Measurements from ENCODE around the gene ATG14.

DNA sequence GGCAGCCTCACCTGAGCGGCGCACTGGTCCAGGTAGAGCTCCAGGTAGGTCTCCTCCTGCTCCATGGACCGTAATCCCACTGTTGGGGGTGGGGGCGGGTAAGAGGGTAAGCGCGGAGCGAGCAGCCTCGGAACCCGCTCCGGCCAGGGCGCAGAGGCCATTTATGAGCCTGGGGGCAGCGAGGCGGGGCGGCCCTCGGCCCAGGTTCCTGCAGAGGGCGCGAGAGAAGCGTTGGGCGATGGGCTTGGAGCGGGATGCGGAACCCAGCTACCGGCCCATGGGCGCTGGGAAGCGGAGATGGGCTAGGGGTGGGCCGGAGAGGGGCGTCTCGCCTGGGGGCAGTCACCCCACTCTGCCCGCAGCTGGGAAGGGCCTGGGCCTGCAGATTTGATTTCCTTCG is 28.8 kb upstream of the ATG14 start, which contains the start of gene TBPL2:
- TF ChIP-seq, protein P1, sequence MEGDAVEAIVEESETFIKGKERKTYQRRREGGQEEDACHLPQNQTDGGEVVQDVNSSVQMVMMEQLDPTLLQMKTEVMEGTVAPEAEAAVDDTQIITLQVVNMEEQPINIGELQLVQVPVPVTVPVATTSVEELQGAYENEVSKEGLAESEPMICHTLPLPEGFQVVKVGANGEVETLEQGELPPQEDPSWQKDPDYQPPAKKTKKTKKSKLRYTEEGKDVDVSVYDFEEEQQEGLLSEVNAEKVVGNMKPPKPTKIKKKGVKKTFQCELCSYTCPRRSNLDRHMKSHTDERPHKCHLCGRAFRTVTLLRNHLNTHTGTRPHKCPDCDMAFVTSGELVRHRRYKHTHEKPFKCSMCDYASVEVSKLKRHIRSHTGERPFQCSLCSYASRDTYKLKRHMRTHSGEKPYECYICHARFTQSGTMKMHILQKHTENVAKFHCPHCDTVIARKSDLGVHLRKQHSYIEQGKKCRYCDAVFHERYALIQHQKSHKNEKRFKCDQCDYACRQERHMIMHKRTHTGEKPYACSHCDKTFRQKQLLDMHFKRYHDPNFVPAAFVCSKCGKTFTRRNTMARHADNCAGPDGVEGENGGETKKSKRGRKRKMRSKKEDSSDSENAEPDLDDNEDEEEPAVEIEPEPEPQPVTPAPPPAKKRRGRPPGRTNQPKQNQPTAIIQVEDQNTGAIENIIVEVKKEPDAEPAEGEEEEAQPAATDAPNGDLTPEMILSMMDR (IDR thresholded peaks at IDR 0.05) = no peak
- TF ChIP-seq POLR2A (IDR thresholded peaks at IDR 0.05) = no peak

Data from prostate gland (tissue), 2 donors.